HL-60/S4 treated with retinoic acid at 250 ng/mL for 4 days and 3 days (cell line): ENCODE results near the gene OR52E8.

Source experiments
- in situ Hi-C: fragments of 300-500 bp; cut with MboI; formaldehyde crosslinking; loops from 2 replicates; pipeline ENCODE4 v1.7.0; 2022; ENCODE audit warnings: low sequenced_read_pairs

OR52E8 gene

DNA sequence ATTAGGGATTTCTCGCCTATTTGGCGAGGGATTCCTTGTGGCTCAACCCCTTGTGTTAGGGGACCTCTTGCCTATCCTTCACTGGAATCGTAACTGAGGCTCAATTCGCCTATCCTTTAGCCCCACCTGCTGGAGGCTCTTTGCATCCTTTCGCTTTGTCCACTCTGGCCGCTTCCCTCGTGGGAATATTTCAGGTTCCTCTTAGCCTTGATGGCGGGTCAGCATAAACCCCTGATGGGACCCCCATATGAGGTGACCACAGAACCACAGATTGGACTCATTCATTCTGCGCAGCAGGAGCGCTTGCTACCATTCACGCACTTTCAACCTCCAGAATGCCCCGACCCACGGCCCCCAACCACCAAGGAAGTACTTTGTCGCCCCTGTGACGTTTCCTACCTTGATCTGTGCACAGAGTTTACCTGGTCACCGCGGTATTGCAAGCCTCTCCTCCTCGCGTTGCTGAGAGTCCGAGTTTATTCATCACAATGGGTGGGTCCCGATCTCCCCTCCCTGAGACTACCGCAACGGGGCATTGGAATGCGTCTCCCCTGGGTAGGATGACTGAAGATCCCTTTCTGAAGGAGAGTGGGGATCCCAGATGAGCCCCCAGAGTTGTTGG lies 48.9 kb downstream of the OR52E8 start, which contains the start of gene OR52N2:
OR52N2 (plus strand) TSS at position 425 of the 622 bp plus-strand sequence. CDS start 11,412 bp downstream, outside the sequence.
- in situ Hi-C loops: no loop called here

DNA sequence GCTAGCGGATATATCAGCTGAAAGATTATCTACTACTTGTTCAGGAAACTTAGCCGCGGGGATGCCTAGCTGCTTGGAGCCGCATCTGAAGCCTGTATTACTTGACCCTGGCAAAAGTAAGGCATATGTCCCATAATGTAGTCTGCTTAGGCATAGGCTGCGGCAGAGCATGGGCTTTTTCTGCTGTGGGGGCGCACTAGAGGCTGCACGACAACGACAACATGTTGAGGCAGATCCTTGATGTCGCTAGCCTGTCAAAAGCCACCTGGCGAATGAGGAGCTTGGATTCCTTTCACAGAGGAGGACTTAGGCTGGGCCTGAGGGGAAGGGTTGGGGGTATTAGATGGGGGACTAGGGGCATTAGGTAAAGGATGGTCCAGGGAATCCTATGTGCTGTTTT lies 49.9 kb downstream of the OR52E8 start:
- in situ Hi-C loops: no loop called here
